ENCODE results near the gene HOXB2.
A peak's percentile ranks its signal among the peaks of the same experiment; 100 is the strongest.

The HOXB2 gene

DNA sequence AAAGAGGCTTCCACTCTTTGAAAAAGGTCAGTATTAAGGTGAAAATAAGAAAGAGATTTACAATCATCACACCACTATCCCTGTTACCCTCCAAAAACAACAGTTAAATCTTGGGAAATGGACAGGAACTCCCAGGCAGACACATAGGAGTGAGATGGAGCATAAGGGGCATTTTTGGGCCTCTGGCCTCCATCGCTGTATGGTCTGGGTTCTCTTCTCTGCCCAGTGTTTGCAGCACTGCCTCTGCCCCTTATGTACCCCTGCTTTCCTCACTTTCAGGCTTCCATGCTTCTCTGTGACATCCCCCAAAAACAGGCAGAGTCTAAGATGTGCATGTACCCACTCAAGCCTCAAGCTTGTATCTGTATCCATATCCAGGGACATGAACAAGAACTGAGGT is 630 bp upstream of the HOXB2 start:
- ATAC-seq: no peak
- TF ChIP-seq BACH2 (CRISPR knock-in tag; IDR thresholded peaks at IDR 0.05; ENCODE audit: borderline replicate concordance): no peak
- TF ChIP-seq, protein P1, sequence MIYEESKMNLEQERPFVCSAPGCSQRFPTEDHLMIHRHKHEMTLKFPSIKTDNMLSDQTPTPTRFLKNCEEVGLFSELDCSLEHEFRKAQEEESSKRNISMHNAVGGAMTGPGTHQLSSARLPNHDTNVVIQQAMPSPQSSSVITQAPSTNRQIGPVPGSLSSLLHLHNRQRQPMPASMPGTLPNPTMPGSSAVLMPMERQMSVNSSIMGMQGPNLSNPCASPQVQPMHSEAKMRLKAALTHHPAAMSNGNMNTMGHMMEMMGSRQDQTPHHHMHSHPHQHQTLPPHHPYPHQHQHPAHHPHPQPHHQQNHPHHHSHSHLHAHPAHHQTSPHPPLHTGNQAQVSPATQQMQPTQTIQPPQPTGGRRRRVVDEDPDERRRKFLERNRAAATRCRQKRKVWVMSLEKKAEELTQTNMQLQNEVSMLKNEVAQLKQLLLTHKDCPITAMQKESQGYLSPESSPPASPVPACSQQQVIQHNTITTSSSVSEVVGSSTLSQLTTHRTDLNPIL (CRISPR knock-in tag; IDR thresholded peaks at IDR 0.05; ENCODE audit: low read depth): no peak
- TF ChIP-seq ARNTL (CRISPR knock-in tag; IDR thresholded peaks at IDR 0.05; ENCODE audit: borderline replicate concordance, low read depth): no peak
- no peak for TF ChIP-seq ZC3H10 (CRISPR knock-in tag; IDR thresholded peaks at IDR 0.05)
- TF ChIP-seq ZNF70 (CRISPR knock-in tag; IDR thresholded peaks at IDR 0.05): no peak
- TF ChIP-seq SNAI2 (CRISPR knock-in tag; IDR thresholded peaks at IDR 0.05): no peak
- TF ChIP-seq ZFP30 (CRISPR knock-in tag; IDR thresholded peaks at IDR 0.05): no peak
- no peak for TF ChIP-seq ESRRG (CRISPR knock-in tag; IDR thresholded peaks at IDR 0.05)
- no peak for TF ChIP-seq TCF4 (CRISPR knock-in tag; IDR thresholded peaks at IDR 0.05; ENCODE audit: borderline replicate concordance)

DNA sequence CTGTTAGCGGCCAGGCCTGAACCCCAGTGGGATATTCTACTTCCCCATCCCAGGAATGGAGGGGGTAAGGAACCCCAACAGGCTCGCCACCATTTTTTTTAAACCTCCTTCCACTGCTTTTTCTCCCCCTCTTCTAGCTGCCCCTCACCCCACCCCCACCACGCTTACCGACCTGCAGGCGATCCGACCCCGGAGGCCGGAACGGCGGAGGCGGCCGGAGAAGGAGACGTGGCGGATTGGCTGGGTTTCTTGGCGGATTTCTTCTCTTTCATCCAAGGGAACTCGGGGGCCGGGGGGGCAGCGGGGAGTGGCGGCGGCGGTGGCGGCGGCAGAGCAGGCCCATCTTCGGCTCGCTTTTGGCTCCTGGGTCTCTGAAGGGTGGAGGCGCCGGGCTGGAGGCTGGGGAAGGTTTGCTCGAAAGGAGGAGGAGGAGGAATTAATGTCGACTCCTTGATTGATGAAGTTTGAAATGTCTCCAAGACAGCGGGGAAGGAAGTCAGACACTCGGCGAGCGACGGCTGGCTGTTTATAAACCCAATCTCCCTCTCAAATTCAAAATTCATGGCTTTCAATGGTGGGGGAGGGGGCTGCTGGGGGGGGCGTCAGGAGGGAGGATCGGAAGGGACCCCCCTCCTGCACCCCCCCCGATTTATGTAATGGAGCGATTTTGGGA is 424 bp downstream of the HOXB2 start:
- TF ChIP-seq TOX (CRISPR knock-in tag; IDR thresholded peaks at IDR 0.05; ENCODE audit: borderline replicate concordance): no peak
- no peak for TF ChIP-seq BACH2 (CRISPR knock-in tag; IDR thresholded peaks at IDR 0.05; ENCODE audit: borderline replicate concordance)
- TF ChIP-seq ZNF565 (CRISPR knock-in tag; conservative IDR thresholded peaks at IDR 0.05; ENCODE audit: low read depth): no peak
- TF ChIP-seq ISL1 (CRISPR knock-in tag; IDR thresholded peaks at IDR 0.05): no peak
- TF ChIP-seq, protein P2, sequence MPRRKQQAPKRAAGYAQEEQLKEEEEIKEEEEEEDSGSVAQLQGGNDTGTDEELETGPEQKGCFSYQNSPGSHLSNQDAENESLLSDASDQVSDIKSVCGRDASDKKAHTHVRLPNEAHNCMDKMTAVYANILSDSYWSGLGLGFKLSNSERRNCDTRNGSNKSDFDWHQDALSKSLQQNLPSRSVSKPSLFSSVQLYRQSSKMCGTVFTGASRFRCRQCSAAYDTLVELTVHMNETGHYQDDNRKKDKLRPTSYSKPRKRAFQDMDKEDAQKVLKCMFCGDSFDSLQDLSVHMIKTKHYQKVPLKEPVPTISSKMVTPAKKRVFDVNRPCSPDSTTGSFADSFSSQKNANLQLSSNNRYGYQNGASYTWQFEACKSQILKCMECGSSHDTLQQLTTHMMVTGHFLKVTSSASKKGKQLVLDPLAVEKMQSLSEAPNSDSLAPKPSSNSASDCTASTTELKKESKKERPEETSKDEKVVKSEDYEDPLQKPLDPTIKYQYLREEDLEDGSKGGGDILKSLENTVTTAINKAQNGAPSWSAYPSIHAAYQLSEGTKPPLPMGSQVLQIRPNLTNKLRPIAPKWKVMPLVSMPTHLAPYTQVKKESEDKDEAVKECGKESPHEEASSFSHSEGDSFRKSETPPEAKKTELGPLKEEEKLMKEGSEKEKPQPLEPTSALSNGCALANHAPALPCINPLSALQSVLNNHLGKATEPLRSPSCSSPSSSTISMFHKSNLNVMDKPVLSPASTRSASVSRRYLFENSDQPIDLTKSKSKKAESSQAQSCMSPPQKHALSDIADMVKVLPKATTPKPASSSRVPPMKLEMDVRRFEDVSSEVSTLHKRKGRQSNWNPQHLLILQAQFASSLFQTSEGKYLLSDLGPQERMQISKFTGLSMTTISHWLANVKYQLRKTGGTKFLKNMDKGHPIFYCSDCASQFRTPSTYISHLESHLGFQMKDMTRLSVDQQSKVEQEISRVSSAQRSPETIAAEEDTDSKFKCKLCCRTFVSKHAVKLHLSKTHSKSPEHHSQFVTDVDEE (CRISPR knock-in tag; IDR thresholded peaks at IDR 0.05): no peak
- TF ChIP-seq RARB (CRISPR knock-in tag; IDR thresholded peaks at IDR 0.05): no peak
- TF ChIP-seq, protein P3, sequence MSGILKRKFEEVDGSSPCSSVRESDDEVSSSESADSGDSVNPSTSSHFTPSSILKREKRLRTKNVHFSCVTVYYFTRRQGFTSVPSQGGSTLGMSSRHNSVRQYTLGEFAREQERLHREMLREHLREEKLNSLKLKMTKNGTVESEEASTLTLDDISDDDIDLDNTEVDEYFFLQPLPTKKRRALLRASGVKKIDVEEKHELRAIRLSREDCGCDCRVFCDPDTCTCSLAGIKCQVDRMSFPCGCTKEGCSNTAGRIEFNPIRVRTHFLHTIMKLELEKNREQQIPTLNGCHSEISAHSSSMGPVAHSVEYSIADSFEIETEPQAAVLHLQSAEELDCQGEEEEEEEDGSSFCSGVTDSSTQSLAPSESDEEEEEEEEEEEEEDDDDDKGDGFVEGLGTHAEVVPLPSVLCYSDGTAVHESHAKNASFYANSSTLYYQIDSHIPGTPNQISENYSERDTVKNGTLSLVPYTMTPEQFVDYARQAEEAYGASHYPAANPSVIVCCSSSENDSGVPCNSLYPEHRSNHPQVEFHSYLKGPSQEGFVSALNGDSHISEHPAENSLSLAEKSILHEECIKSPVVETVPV (CRISPR knock-in tag; IDR thresholded peaks at IDR 0.05): no peak
- TF ChIP-seq ZC3H10 (CRISPR knock-in tag; IDR thresholded peaks at IDR 0.05): no peak
- TF ChIP-seq SNAI2 (CRISPR knock-in tag; IDR thresholded peaks at IDR 0.05): no peak
- TF ChIP-seq TCF4 (CRISPR knock-in tag; IDR thresholded peaks at IDR 0.05; ENCODE audit: borderline replicate concordance): no peak
- ATAC-seq: no peak

DNA sequence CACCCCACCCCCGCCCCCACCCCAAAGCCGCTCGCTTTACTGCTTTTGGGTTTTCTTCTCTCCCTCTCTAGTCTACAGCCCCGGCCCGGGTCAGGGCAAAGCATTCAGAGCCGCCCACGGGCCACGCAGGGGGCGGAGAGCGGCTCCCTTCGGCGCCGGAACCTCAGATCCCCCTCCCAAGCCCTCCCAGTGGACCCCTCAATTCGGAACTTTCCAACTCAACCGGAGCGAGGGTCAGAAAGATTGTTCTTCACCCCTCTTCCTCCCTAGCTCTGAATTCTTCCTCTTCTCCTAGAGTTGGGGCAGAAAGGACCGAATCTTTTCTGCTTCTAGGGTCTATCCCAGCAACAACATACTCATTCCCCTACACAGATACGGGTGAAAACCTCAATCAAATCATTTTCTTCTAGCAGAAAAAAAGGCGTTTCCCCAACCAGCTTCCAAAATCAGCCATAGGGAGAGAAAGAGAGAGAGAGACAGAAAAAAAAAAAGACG is 1.0 kb downstream of the HOXB2 start:
- peak; percentile 9; the same call in 1 of the 3 replicates for ATAC-seq

DNA sequence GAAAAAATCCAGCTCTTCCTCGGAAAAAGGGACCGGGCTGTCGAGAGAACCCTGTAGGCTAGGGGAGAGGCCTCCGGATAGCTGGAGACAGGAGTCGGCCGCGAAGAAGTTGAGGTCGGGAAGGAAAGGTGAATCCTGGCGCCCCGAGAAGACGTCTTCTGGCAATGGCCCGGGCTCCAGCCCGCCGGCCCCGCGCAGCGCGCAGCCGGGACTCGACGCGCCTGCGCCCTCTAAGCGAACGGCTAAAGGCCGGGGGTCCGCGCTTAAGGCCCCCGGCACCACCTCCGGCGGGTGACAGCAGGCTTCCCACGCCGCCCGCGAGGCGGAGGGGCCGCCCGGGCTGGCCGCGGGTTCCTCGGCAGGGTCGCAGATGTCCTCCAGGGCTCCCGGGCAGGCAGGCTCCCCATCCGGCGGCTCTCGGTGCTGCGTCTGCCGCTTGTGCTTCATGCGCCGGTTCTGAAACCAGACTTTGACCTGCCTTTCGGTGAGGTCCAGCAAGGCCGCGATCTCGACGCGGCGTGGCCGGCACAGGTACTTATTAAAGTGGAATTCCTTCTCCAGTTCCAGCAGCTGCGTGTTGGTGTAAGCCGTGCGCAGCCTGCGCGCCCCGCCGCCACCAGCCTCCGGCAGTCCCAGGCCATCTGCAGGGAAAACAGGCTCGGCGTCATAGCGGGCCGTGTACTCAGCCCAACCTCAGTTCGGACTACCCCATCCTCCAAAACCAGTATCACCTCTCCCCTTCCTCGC is 1.6 kb downstream of the HOXB2 start:
- peak; percentile 68 for ATAC-seq
- TF ChIP-seq BACH2 (CRISPR knock-in tag; IDR thresholded peaks at IDR 0.05; ENCODE audit: borderline replicate concordance): no peak
- TF ChIP-seq ZNF70 (CRISPR knock-in tag; IDR thresholded peaks at IDR 0.05): no peak
- TF ChIP-seq ZFP30 (CRISPR knock-in tag; IDR thresholded peaks at IDR 0.05): no peak
- no peak for TF ChIP-seq ZNF565 (CRISPR knock-in tag; conservative IDR thresholded peaks at IDR 0.05; ENCODE audit: low read depth)
- TF ChIP-seq TCF4 (CRISPR knock-in tag; IDR thresholded peaks at IDR 0.05; ENCODE audit: borderline replicate concordance): no peak
- TF ChIP-seq, protein P4, sequence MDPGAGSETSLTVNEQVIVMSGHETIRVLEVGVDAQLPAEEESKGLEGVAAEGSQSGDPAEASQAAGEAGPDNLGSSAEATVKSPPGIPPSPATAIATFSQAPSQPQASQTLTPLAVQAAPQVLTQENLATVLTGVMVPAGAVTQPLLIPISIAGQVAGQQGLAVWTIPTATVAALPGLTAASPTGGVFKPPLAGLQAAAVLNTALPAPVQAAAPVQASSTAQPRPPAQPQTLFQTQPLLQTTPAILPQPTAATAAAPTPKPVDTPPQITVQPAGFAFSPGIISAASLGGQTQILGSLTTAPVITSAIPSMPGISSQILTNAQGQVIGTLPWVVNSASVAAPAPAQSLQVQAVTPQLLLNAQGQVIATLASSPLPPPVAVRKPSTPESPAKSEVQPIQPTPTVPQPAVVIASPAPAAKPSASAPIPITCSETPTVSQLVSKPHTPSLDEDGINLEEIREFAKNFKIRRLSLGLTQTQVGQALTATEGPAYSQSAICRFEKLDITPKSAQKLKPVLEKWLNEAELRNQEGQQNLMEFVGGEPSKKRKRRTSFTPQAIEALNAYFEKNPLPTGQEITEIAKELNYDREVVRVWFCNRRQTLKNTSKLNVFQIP (CRISPR knock-in tag; IDR thresholded peaks at IDR 0.05; ENCODE audit: borderline replicate concordance, low read depth): no peak
- TF ChIP-seq SNAI2 (CRISPR knock-in tag; IDR thresholded peaks at IDR 0.05): no peak
- TF ChIP-seq, protein P2 (CRISPR knock-in tag; IDR thresholded peaks at IDR 0.05): no peak
- no peak for TF ChIP-seq CSDC2 (CRISPR knock-in tag; IDR thresholded peaks at IDR 0.05)

More for the DNA sequence above, 1.0 kb downstream of the HOXB2 start:
- no peak for TF ChIP-seq ZNF70 (CRISPR knock-in tag; IDR thresholded peaks at IDR 0.05)
- no peak for TF ChIP-seq BACH2 (CRISPR knock-in tag; IDR thresholded peaks at IDR 0.05; ENCODE audit: borderline replicate concordance)
- no peak for TF ChIP-seq ZFP30 (CRISPR knock-in tag; IDR thresholded peaks at IDR 0.05)
- no peak for TF ChIP-seq PPARA (CRISPR knock-in tag; IDR thresholded peaks at IDR 0.05; ENCODE audit: borderline replicate concordance)
- TF ChIP-seq ZNF565 (CRISPR knock-in tag; conservative IDR thresholded peaks at IDR 0.05; ENCODE audit: low read depth): no peak
- TF ChIP-seq, protein P4 (CRISPR knock-in tag; IDR thresholded peaks at IDR 0.05; ENCODE audit: borderline replicate concordance, low read depth): no peak
- TF ChIP-seq ISL1 (CRISPR knock-in tag; IDR thresholded peaks at IDR 0.05): no peak
